HPDE6-E6E7 (cell line): ENCODE measurements around the gene ARID5A.

Experiments used
- DNase-seq: peaks from one replicate; pipeline ENCODE4 v3.0.0; 2011; ENCODE audit warnings: missing footprints; ENCODE audit errors: extremely low spot score

The ARID5A gene

DNA sequence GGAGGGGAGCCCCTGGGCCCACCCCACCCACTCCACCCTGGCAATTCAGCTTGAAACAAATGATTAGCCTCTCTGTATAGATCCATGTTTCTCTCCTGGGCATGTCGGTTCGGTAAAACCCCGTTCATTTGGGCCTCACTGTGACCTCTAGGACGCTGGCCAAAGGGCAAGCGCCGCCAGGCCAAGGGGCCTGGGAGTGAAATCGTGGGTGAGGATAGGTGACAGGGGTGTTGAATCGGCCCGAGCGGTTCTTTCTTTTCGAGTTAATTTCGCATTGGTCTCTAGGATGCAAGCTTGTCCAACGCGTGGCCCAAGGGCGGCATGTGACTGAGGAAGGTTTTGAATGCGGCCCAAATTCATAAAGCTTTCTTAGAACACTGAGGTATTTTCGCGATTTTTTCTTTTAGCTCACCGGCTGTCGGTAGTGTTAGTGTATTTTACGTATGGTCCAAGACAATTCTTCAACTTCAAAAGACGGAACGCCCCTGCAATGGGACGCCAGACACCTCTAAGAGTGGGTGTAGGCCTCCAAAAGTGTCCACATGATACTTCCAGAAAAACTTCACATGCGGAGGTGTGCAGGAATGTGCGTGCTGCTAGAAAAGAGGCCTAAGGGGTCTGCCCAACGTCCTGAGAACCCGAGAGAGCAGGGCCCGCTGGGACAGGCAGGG lies 9.8 kb upstream of the ARID5A start:
- DNase-seq: no peak

DNA sequence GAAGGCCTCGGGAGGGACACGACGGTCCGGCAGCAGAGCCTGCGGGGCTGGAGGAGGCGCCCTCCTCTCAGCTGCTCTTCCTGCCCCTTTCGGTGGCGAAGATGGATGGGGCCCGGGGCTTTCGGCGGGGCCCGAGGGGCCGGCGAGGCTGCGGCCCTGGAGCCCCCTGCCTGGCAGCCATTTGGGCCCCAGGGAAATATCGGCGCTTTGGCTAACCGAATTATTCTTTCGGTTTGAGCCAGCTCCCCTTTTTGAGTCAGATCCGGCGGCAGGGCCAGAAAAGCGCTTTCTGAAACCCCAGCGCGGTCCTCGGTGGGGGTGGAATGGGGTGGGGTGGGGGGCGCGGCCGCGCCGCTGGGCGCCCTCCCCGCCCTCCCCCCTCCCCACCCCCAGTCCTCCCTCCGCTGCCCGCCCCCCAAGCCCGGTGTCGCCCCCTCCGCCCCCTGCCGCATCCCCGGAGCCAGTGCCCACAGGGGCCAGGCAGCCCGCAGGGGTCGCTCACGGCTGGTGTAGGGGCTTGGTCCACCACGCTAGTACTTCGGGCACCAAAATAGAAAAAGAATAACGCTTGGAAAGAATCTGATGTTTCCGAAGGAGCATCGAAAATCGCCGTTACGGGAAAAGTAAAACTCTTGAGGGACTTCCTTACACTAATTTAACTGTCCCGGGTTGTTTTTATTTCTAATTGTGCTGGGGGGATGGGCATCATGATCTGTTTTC lies 9.1 kb upstream of the ARID5A start:
- no peak for DNase-seq

- no peak for DNase-seq
Observed at GRCh38 chr2:96528006-96528699, 8.4 kb upstream of the ARID5A start.

DNA sequence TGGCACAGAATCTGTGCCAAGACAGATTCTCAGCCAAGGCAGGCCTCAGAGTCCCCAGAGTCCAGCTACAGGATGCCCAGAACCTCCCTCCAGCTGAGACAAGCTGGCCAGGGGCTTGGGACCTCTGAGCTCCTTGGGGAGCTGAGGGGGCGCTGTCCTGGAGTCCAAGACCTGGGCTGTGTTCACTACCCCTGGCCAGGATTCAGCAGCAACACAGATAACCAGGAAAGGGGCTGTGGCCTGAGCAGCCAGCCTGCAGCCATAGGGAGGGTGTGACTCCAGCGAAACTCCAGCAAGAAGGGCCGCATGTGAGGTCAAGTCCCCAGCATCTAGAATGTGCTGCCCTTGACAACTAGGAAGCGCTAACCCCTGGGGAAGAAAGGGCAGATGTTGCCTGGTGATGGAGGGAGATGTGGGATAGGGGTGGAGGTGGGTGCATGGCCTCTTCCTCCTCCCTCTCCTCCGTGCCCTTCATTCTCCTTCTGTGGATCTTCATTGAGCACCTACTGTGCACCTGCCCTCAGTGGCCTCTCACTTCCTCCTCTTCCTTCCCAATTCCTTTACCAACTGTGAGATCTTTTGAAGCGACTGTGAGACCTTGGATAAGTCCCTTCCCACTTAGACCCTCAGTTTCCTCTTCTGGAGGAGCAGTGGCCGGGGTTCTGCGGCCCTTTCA lies 7.7 kb upstream of the ARID5A start:
- DNase-seq: no peak

DNA sequence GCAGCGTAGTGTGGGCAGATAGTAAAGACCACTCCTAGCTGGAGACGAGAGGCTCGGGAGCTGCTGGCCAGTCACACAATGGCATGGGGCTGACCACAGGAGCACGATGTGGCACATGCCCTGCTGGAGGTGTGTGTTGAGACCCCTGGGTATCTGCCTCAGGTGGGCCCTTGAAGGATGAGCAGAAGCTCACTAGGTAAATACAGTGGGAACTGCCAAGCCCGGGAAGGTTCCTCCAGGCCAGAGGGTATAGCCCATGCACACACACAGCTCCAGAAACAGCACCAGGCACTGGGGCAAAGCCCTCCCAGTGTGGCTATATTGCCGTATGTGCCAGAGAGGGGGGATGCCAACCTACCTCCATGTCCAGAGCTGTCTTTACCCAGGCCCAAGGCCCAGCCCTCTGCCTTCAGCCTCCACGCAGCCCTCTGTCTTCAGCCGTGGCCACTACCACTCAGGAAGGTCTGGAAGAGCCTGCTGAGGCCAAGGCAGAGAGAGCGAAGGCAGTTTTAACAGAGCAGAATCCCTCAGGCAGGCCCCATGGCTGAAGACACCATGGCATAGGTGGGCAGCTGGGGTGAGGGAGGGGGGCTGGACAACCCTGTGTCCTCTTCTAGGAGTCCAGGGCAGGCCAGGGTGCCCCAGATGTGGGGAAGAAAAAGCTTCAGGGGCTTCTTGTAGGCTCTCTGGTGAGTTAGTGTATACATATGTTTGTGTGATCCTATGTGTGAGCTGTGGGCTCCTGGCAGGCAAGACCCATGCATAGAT lies 7.0 kb upstream of the ARID5A start:
- DNase-seq: no peak

- DNase-seq: no peak
Observed at GRCh38 chr2:96530144-96530430, 6.5 kb upstream of the ARID5A start.

DNA sequence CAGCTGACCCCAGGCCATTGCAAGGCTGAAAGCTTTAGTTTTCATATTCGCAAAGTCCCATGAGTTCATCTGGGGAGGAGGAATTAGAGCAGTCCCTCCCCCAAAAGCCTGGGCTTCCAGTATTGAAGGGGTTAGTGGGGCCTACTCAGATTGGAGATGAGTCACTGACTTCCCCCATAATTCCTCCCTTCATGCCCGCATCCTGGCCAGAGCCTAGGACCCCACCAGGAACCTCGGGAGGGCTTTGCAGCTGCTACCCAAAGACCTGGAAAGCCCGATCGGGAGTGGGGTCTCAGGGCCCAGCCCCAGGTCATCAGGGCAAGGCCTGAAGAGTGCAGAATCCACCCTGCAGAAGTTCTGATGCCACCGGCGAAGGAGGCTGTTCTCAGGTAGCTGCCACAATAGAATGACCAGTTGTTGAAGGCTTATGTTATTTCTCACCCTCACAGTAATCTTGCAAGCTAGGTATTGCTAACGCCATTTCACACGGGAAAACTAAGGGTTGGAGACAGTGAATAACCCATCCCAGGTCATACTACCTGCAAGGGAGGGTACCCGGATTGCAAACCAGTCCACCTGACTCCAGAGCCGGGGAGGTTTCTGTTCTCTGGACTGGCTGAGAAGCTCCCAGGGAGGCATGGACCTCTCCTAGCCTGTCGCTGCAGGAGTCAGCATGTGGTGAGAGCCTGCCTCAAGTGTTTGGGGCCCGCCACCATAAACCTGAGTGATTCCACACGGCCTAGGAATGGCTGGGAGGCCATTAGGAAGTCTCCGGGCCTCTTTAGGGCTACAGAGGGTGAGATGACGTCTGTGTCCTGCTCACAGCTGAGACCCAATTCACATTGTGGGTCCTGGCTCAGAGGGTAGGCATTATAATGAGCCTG lies 5.8 kb upstream of the ARID5A start:
- DNase-seq: no peak

DNA sequence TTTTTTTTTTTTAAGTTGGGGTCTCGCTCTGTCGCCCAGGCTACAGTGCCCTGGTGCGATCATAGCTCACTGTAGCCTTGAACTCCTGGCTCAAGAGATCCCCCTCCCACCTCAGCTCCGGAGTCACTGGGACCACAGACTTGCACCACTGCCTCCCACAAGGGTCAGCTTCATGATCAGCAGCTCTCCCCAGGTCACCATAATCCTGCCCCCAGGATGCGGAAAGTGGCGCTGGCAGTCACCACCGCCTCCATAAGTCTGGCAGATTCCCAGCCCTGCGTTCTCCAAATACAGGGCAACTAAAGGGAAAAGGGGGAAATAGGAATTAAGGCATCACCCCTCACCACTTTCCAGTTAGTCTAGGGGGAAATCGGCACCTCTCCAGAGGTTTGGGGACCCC lies 5.2 kb upstream of the ARID5A start:
- no peak for DNase-seq

DNA sequence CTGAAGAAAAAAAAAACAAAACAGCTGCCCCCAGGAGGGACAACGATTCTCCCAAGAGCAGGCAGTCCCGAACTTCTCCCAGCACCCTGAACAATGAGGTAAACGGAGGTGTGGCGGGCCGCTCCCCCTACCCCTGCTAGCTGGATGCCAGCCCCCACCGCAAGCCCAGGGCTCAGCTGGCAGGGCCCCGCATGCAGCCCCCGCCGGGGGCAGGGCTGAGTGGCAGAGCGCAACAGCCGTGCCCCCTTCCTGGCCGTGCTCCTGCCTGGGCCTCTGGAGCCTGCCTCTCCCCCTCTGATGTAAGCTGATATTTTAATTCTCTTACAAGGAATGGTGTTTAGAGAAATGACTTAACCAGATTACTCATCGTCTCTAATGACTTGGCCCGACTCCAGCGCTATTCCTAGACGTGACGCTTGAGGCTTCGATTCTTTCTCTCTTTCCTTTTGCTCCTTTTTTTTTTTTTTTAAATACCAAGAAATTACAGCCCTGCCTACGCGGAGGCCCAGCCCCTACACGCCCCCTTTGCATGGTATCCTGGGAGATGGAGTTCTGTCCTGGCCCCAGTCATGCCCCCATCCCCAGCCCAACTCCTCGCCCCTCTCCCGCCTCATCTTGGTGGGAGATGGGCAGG lies 4.6 kb upstream of the ARID5A start:
- DNase-seq: peak; percentile 88

- no peak for DNase-seq
Observed at GRCh38 chr2:96532641-96533291, 3.8 kb upstream of the ARID5A start.

DNA sequence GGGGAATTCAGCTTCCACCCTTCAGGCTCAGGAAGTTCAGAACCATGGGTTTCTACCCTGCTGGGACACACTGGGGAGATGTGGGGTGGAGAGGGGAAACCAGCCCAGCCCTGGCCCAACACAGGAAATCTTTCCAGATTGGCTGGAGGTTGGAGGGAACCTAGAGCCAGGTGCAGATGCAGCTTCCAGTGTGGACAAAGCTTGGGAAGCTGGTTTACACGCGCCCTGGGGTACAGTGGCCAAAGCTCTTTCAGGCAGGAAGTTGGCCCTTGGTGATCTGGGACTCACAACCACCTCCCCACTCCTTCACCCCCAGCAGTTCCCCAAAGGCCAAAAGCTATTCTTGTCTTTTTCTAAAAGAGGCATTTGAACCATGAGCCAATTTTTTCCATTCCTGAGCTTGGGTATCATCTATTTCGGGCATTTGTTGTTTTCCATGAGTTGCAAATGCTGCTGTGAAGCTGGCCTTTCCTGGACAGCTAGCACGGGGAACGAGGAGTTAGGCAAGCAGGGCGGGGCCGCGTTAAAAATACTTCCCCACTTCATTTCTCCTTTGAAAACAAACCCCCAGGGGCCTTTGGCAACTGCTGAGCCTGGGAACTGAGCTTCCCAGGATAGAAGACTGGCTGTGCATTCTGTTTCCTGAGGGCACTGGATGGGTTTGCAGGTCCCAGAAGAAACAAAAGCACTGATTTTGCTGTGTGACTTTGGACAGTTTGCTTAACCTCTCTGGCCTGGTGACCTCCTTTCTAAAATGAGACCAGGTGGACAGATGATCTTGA lies 3.1 kb upstream of the ARID5A start:
- DNase-seq: no peak

GRCh38 chr2:96534141-96534540 lies 2.4 kb upstream of the ARID5A start:
- DNase-seq: no peak

- DNase-seq: no peak
Observed at GRCh38 chr2:96534701-96535181, 1.8 kb upstream of the ARID5A start.

- DNase-seq: no peak
Observed at GRCh38 chr2:96535331-96535730, 1.2 kb upstream of the ARID5A start.

DNA sequence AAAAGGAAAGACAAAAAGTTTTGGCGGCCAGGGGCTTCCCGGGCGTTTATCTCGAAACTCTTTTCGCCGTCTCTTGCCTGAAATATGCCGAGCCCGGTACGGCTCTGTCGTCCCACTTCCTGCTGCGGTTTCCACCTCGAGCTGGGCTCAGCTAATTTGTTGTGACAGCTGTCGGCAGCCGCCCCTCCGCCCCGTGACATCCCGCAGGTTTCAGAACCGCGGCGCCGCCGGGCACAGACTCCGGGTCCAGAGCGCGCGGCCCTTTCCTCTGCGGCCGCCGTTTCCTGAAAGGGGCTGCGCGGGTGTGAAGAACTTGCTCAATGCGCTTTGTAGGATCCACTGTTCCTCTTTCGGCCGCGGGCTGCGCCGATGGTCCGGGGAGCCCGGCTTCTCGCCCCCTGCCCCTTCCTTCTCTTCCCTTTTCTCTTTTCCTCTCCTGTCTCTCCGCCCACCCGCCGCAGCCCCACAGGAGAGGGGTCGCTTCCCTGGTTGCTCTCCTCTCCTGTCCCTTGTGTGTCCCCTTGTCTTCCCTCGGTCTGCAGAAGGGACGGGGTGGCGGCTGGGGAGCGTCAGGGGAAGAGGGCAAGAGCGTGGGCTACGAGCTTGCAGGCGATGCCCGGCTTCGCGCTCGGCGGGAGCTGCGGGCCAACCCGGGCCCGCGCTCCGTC lies 648 bp downstream of the ARID5A start:
- no peak for DNase-seq

GRCh38 chr2:96537734-96538486 lies 1.4 kb downstream of the ARID5A start:
- no peak for DNase-seq

DNA sequence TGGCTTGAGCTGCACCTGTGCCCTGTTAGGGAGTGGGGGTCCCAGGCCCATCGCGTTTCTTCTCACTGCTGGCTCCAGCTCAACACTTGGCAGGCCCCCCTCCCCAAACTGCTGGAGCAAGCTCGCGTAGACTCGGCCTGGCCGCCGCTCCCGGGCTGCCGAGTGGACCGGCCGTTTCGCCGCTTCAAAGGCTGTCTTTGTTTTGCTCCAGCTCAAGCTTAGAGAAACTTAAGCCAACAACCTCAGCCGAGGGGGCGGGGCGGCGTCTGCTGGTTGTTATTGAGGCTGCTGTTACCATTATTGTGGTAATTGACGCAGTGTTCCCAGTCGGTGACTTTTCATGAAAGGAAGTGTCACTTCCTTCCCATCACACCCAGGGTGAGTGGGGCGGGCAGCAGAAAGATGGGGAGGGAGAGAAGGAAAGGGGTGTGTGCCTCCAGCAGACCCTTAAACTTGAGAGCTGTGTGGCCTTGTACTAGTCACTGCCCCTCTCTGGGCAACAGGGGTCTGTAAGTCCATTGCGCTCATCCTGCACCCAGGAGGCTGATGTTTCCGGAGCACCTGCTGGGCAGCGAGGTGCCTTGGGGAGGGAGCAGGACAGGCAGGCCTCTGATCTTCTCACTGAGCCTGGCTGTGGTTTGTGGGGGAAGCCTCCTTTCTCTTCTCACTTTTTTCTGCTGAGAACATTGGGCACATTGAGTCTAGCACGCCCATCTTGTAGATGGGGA lies 2.1 kb downstream of the ARID5A start:
- no peak for DNase-seq
